DOHH2 (cell line): ENCODE measurements around the gene LMAN1.

Experiments
- H3F3A ChIP-seq: fragments of 200-600 bp; sonication (generic), shearing (Covaris generic); 2 replicates; pipeline ENCODE4 v1.6.0; 2016; ENCODE audit warnings: antibody characterized with exemption, mild to moderate bottlenecking; ENCODE audit not compliant: control insufficient read depth, insufficient read depth
- H3K27ac ChIP-seq: fragments of 200-600 bp; sonication (generic); 2 replicates; pipeline ENCODE4 v1.5.1; 2014; ENCODE audit warnings: low read depth, mild to moderate bottlenecking, low read length, moderate library complexity
- H3K27me3 ChIP-seq: fragments of 200-600 bp; sonication (generic); 2 replicates; pipeline ENCODE4 v1.6.1; 2014; ENCODE audit warnings: mild to moderate bottlenecking, low read length, mixed read lengths; ENCODE audit not compliant: control insufficient read depth
- H3K36me3 ChIP-seq: fragments of 200-600 bp; sonication (generic); 2 replicates; pipeline ENCODE4 v1.6.1; 2014; ENCODE audit warnings: mild to moderate bottlenecking, low read length, moderate library complexity, mixed read lengths; ENCODE audit not compliant: control insufficient read depth
- H3K4me1 ChIP-seq: fragments of 200-600 bp; sonication (generic); 2 replicates; pipeline ENCODE4 v1.6.1; 2014; ENCODE audit warnings: mild to moderate bottlenecking, low read length, mixed read lengths; ENCODE audit not compliant: control insufficient read depth
- H3K4me2 ChIP-seq: fragments of 200-600 bp; sonication (generic); 2 replicates; pipeline ENCODE4 v1.6.0; 2014; ENCODE audit warnings: mild to moderate bottlenecking, low read length, moderate library complexity
- H3K4me3 ChIP-seq: fragments of 200-600 bp; sonication (generic); 2 replicates; pipeline ENCODE4 v1.5.1; 2014; ENCODE audit warnings: mild to moderate bottlenecking, low read length, mixed read lengths
- H3K79me2 ChIP-seq: fragments of 200-600 bp; sonication (generic); 2 replicates; pipeline ENCODE4 v1.6.1; 2014; ENCODE audit warnings: mild to moderate bottlenecking, low read length, mixed read lengths; ENCODE audit not compliant: control insufficient read depth
- H3K9me2 ChIP-seq: fragments of 200-600 bp; sonication (generic); replicated peaks from 2 replicates; pipeline ENCODE4 v1.6.1; 2014; ENCODE audit warnings: mild to moderate bottlenecking, low read length, mixed read lengths; ENCODE audit not compliant: control insufficient read depth
- H3K9me3 ChIP-seq: fragments of 200-600 bp; sonication (generic); 2 replicates; pipeline ENCODE4 v1.6.1; 2014; ENCODE audit warnings: antibody characterized with exemption, low read length, mixed read lengths; ENCODE audit not compliant: control insufficient read depth, insufficient read depth
- H4K20me1 ChIP-seq: fragments of 200-600 bp; sonication (generic); 2 replicates; pipeline ENCODE4 v1.6.0; 2014; ENCODE audit warnings: low read depth, mild to moderate bottlenecking, antibody characterized with exemption, low read length, moderate library complexity; ENCODE audit not compliant: control insufficient read depth, insufficient read depth
- EZH2phosphoT487 ChIP-seq: fragments of 200-600 bp; sonication (generic); IDR thresholded peaks from 2 replicates; pipeline ENCODE4 v1.6.1; 2017; ENCODE audit warnings: borderline replicate concordance, mild to moderate bottlenecking, antibody characterized with exemption, low read length, moderate library complexity, mixed read lengths
- TF ChIP-seq, protein P1 (sequence below): fragments of 200-600 bp; sonication (generic); IDR thresholded peaks from one replicate; pipeline ENCODE4 v1.5.1; 2014; ENCODE audit warnings: antibody characterized with exemption, mild to moderate bottlenecking, low read depth, low read length; ENCODE audit not compliant: poor library complexity, severe bottlenecking

Gene LMAN1

DNA sequence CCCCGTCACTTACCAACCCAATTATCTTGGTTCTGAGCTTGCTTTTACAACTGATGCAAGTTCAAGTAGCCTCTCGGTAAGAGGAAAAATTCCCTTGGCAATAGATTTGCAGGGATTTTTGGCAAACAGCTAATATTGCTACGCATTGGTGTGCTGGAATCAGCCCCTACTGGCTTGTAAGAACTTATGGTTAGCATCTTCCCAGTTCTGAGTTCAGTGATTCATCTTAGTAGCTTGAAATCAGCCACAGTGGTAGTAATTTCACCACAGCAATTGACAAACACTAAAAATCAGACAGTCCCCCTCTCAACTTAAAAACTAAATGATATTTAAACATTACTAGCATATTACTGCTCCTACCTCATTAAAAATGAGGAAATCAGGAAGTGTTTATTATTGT lies 79.9 kb downstream of the LMAN1 start:
- Histone ChIP-seq H3K36me3 (no peaks in the 10 kb centered on the region), H4K20me1 (no peaks in the 10 kb centered on the region), H3K4me3 (no peak overlapping the region), H3K27me3 (peaks cover 35% of the 10 kb centered on the region), H3F3A (no peaks in the 10 kb centered on the region), H3K4me1 (no peaks in the 10 kb centered on the region), H3K9me3 (no peaks in the 10 kb centered on the region), H3K4me2 (no peak overlapping the region), H3K27ac (no peak overlapping the region), H3K79me2 (no peaks in the 10 kb centered on the region), H3K9me2 (no peaks in the 10 kb centered on the region)
- TF ChIP-seq, protein P1, sequence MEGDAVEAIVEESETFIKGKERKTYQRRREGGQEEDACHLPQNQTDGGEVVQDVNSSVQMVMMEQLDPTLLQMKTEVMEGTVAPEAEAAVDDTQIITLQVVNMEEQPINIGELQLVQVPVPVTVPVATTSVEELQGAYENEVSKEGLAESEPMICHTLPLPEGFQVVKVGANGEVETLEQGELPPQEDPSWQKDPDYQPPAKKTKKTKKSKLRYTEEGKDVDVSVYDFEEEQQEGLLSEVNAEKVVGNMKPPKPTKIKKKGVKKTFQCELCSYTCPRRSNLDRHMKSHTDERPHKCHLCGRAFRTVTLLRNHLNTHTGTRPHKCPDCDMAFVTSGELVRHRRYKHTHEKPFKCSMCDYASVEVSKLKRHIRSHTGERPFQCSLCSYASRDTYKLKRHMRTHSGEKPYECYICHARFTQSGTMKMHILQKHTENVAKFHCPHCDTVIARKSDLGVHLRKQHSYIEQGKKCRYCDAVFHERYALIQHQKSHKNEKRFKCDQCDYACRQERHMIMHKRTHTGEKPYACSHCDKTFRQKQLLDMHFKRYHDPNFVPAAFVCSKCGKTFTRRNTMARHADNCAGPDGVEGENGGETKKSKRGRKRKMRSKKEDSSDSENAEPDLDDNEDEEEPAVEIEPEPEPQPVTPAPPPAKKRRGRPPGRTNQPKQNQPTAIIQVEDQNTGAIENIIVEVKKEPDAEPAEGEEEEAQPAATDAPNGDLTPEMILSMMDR = no peak
- no peak for TF ChIP-seq EZH2phosphoT487

DNA sequence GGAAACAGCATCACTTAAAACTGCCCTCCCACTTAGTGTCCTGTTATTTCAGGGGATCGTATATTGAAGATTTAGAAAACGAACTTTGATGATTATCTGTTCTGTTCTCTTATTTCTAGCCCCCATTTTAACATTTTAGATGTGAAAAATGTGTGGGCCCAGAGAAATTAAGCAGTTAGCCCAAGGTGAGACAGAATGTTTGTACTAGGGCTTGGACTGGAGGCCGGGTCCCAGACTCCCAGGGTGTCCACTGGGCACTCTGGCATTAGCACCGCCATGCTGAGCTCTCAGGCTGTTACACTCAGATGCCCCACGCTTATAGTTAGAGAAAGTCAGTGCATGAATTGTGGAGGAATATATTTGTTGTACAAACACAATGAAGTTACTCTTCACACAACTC lies 80.3 kb downstream of the LMAN1 start:
- Histone ChIP-seq H3K27me3 (peaks cover 35% of the 10 kb centered on the region), H3K27ac (no peak overlapping the region), H3K4me1 (no peaks in the 10 kb centered on the region), H4K20me1 (no peaks in the 10 kb centered on the region), H3F3A (no peaks in the 10 kb centered on the region), H3K4me3 (no peak overlapping the region), H3K36me3 (no peaks in the 10 kb centered on the region), H3K79me2 (no peaks in the 10 kb centered on the region), H3K9me3 (no peaks in the 10 kb centered on the region), H3K4me2 (no peak overlapping the region), H3K9me2 (no peaks in the 10 kb centered on the region)
- TF ChIP-seq, protein P1 = no peak
